Measurements from ENCODE around the gene BNIP3. TPM values are rescaled to one million over a fixed set of nuclear protein-coding genes. Genes with fewer than 3 reads are reported as not detected.

The BNIP3 gene
- total RNA-seq, 1 experiment from 2014 or later = 24.9 TPM

DNA sequence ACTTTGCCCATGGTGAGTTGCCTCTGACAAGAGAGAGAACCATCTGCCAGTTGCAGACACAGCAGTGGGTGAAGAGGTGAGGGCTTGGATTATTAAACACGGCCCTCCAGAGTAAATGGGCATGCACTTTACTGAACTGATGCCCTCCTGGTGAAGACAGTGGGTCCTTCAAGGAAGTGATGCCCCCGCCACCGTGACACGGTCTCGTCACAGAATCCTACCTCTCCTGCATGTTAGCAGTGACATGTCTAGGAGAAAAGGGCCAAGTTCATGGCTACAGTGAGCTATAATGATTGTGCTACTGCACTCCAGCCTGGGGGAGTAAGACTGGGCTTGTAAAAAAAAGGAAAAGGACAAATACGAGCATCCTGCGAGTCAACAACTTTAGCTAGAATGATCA, 2.4 kb downstream of the BNIP3 start:
- ChIA-PET CTCF (no interaction called here), POLR2A (ENCODE audit: low non-redundant PET) (no interaction called here)
- intact Hi-C loops (cut with micrococcal nuclease; ENCODE audit: unreplicated experiment) = no loop called here
- TF ChIP-seq EZH2 (IDR thresholded peaks at IDR 0.05; ENCODE audit: borderline replicate concordance, low read depth, low read length, poor library complexity, severe bottlenecking) = no peak
- TF ChIP-seq, protein P1, sequence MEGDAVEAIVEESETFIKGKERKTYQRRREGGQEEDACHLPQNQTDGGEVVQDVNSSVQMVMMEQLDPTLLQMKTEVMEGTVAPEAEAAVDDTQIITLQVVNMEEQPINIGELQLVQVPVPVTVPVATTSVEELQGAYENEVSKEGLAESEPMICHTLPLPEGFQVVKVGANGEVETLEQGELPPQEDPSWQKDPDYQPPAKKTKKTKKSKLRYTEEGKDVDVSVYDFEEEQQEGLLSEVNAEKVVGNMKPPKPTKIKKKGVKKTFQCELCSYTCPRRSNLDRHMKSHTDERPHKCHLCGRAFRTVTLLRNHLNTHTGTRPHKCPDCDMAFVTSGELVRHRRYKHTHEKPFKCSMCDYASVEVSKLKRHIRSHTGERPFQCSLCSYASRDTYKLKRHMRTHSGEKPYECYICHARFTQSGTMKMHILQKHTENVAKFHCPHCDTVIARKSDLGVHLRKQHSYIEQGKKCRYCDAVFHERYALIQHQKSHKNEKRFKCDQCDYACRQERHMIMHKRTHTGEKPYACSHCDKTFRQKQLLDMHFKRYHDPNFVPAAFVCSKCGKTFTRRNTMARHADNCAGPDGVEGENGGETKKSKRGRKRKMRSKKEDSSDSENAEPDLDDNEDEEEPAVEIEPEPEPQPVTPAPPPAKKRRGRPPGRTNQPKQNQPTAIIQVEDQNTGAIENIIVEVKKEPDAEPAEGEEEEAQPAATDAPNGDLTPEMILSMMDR (conservative IDR thresholded peaks at IDR 0.05; ENCODE audit: low read depth, low read length) = no peak
- Histone ChIP-seq H3K9me3 (ENCODE audit: low read depth, low read length, poor library complexity, severe bottlenecking) (no peaks in the 10 kb centered on the region), H3K36me3 (ENCODE audit: insufficient read depth, low read length, poor library complexity, severe bottlenecking) (no peaks in the 10 kb centered on the region), H3K4me1 (ENCODE audit: insufficient read depth, low read length, poor library complexity, severe bottlenecking) (peaks cover 10% of the 10 kb centered on the region), H3K27me3 (replicated peaks; ENCODE audit: insufficient read depth, low read depth, low read length, poor library complexity) (no peaks in the 10 kb centered on the region), H3K4me3 (ENCODE audit: low read depth, low read length, poor library complexity, severe bottlenecking) (peak overlapping the region; percentile 93), H3K27ac (ENCODE audit: low read depth, low read length, poor library complexity, severe bottlenecking) (no peak overlapping the region)
- no peak for DNase-seq (ENCODE audit: low spot score)
- BruUV-seq (replicated peaks) = no TSS peak

DNA sequence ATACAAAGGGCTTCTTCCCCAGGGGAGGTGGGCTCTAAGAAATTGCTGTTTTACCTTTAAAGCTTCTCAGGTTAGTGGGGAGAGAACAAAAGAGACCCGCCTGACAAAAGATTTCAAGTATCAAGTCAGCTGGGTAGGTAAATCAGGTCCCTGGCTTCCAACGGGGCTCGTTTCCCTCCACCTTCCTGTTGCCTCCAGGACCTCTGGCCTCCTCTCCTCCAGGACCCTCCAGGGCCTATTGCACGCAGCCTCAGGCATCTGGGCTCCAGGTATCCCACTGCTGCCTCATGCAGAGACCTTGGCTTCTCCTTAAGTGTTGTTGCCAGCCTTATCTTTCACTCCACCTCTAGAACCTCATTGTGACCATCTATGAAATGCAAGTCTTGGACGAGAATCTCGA, 2.9 kb downstream of the BNIP3 start:
- no peak for TF ChIP-seq EZH2 (IDR thresholded peaks at IDR 0.05; ENCODE audit: borderline replicate concordance, low read depth, low read length, poor library complexity, severe bottlenecking)
- TF ChIP-seq, protein P1 (conservative IDR thresholded peaks at IDR 0.05; ENCODE audit: low read depth, low read length) = no peak
- ChIA-PET POLR2A (ENCODE audit: low non-redundant PET) (no interaction called here), CTCF (no interaction called here)
- H3K27ac ChIP-seq (ENCODE audit: low read depth, low read length, poor library complexity, severe bottlenecking) = no peak overlapping the region
- no TSS peak for BruUV-seq (replicated peaks)
- intact Hi-C loops (cut with micrococcal nuclease; ENCODE audit: unreplicated experiment) = no loop called here
- DNase-seq (ENCODE audit: low spot score) = no peak
- peaks cover 11% of the 10 kb centered on the region for H3K4me1 ChIP-seq (ENCODE audit: insufficient read depth, low read length, poor library complexity, severe bottlenecking)
- no peaks in the 10 kb centered on the region for H3K36me3 ChIP-seq (ENCODE audit: insufficient read depth, low read length, poor library complexity, severe bottlenecking)
- no peaks in the 10 kb centered on the region for H3K9me3 ChIP-seq (ENCODE audit: low read depth, low read length, poor library complexity, severe bottlenecking)
- H3K4me3 ChIP-seq (ENCODE audit: low read depth, low read length, poor library complexity, severe bottlenecking) = no peak overlapping the region
- no peaks in the 10 kb centered on the region for H3K27me3 ChIP-seq (replicated peaks; ENCODE audit: insufficient read depth, low read depth, low read length, poor library complexity)

- no TSS peak for BruUV-seq (replicated peaks)
- Histone ChIP-seq H3K4me3 (ENCODE audit: low read depth, low read length, poor library complexity, severe bottlenecking) (no peak overlapping the region), H3K4me1 (ENCODE audit: insufficient read depth, low read length, poor library complexity, severe bottlenecking) (peaks cover 16% of the 10 kb centered on the region), H3K27ac (ENCODE audit: low read depth, low read length, poor library complexity, severe bottlenecking) (no peak overlapping the region), H3K9me3 (ENCODE audit: low read depth, low read length, poor library complexity, severe bottlenecking) (no peaks in the 10 kb centered on the region), H3K27me3 (replicated peaks; ENCODE audit: insufficient read depth, low read depth, low read length, poor library complexity) (no peaks in the 10 kb centered on the region), H3K36me3 (ENCODE audit: insufficient read depth, low read length, poor library complexity, severe bottlenecking) (no peaks in the 10 kb centered on the region)
- no peak for DNase-seq (ENCODE audit: low spot score)
- TF ChIP-seq, protein P1 (conservative IDR thresholded peaks at IDR 0.05; ENCODE audit: low read depth, low read length) = no peak
- ChIA-PET POLR2A (ENCODE audit: low non-redundant PET) (no interaction called here), CTCF (no interaction called here)
- intact Hi-C loops (cut with micrococcal nuclease; ENCODE audit: unreplicated experiment) = no loop called here
Measured at GRCh38 chr10:131978366-131978765, 3.4 kb downstream of the BNIP3 start.

All from A673 (cell line).